ENCODE data around the gene PCYOX1L.

DNA sequence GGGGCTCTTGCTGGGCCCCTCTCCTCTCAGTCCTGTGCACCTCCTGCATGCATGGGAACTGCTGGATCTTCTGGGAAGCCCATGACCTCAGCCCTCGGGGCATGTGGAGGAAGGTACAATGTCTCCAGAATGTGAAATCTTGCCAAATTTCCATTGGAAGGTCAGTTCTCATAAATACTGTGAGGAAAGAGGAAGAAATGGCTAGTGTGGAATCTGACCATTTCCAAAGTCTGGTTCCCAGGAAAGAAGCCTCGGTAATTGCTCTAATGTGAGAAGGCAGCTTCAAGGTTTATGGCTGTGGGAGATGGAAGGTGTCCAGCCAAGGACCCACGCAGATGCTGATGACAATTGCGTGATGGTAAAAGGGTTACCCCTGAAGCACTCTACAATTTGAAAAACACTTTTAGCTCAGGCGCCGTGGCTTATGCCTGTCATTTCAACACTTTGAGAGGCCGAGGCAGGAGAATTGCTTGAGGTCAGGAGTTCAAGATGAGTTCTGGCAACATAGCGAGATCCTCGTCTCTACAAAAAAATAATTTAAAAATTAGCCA is 29.3 kb downstream of the PCYOX1L start:
- no peak for TF ChIP-seq NANOG (IDR thresholded peaks at IDR 0.05; ENCODE audit: insufficient read depth, low read depth, low read length, poor library complexity, severe bottlenecking)
- TF ChIP-seq, protein P1, sequence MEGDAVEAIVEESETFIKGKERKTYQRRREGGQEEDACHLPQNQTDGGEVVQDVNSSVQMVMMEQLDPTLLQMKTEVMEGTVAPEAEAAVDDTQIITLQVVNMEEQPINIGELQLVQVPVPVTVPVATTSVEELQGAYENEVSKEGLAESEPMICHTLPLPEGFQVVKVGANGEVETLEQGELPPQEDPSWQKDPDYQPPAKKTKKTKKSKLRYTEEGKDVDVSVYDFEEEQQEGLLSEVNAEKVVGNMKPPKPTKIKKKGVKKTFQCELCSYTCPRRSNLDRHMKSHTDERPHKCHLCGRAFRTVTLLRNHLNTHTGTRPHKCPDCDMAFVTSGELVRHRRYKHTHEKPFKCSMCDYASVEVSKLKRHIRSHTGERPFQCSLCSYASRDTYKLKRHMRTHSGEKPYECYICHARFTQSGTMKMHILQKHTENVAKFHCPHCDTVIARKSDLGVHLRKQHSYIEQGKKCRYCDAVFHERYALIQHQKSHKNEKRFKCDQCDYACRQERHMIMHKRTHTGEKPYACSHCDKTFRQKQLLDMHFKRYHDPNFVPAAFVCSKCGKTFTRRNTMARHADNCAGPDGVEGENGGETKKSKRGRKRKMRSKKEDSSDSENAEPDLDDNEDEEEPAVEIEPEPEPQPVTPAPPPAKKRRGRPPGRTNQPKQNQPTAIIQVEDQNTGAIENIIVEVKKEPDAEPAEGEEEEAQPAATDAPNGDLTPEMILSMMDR (IDR thresholded peaks at IDR 0.05; ENCODE audit: control extremely low read depth in 1 of 3, insufficient read depth in 1 of 3, low read depth in 1 of 3, low read length in 3 of 3), result no peak
- TF ChIP-seq EZH2 (IDR thresholded peaks at IDR 0.05; ENCODE audit: low read depth, low read length, severe bottlenecking), result no peak
- TF ChIP-seq TAF7 (optimal IDR thresholded peaks at IDR 0.05; ENCODE audit: borderline replicate concordance, low read depth, low read length), result no peak
- TF ChIP-seq, protein P2, sequence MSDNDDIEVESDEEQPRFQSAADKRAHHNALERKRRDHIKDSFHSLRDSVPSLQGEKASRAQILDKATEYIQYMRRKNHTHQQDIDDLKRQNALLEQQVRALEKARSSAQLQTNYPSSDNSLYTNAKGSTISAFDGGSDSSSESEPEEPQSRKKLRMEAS (IDR thresholded peaks at IDR 0.05), result no peak
- no peak for TF ChIP-seq RAD21 (IDR thresholded peaks at IDR 0.05 in 1 of 2, conservative IDR thresholded peaks at IDR 0.05 in 1 of 2; ENCODE audit: low read depth in 2 of 2, low read length in 2 of 2)
